Retinal pigment epithelial cell (primary cell): ENCODE measurements around the gene SRGAP3.

ENCODE experiments used
- DNase-seq: peaks from one replicate; pipeline ENCODE4 v3.0.0-alpha.2; 2010; ENCODE audit warnings: low read depth
- H3K4me3 ChIP-seq: 2 replicates; pipeline ENCODE4 v1.5.1; 2011; ENCODE audit warnings: mild to moderate bottlenecking, low read length, control low read depth, moderate library complexity
- TF ChIP-seq, protein P1 (sequence below): conservative IDR thresholded peaks from 2 replicates; pipeline ENCODE4 v1.5.1; 2011; ENCODE audit warnings: low read depth, low read length, control low read depth, inconsistent platforms

The SRGAP3 gene

DNA sequence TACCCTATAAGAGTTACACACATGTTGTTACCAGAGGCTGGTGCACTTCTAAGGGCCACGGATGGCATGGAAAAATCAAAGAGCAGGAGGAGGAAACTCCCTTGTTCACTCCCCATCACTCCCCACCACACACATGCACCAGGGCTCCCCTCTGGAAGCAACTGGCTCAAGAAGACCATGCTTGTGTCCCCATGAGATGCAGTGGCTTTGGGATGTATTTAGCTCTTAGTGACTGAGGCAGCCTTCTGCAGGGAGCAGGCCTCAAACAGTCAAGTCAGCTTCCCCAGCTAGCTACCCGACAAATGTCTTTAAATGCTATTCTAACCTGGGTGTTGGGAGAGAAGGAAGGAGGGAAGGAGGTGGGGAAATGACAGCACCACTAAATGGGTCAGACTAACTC is 253.2 kb downstream of the SRGAP3 start:
- TF ChIP-seq, protein P1, sequence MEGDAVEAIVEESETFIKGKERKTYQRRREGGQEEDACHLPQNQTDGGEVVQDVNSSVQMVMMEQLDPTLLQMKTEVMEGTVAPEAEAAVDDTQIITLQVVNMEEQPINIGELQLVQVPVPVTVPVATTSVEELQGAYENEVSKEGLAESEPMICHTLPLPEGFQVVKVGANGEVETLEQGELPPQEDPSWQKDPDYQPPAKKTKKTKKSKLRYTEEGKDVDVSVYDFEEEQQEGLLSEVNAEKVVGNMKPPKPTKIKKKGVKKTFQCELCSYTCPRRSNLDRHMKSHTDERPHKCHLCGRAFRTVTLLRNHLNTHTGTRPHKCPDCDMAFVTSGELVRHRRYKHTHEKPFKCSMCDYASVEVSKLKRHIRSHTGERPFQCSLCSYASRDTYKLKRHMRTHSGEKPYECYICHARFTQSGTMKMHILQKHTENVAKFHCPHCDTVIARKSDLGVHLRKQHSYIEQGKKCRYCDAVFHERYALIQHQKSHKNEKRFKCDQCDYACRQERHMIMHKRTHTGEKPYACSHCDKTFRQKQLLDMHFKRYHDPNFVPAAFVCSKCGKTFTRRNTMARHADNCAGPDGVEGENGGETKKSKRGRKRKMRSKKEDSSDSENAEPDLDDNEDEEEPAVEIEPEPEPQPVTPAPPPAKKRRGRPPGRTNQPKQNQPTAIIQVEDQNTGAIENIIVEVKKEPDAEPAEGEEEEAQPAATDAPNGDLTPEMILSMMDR = no peak
- no peak overlapping the region for H3K4me3 ChIP-seq
- DNase-seq = no peak

DNA sequence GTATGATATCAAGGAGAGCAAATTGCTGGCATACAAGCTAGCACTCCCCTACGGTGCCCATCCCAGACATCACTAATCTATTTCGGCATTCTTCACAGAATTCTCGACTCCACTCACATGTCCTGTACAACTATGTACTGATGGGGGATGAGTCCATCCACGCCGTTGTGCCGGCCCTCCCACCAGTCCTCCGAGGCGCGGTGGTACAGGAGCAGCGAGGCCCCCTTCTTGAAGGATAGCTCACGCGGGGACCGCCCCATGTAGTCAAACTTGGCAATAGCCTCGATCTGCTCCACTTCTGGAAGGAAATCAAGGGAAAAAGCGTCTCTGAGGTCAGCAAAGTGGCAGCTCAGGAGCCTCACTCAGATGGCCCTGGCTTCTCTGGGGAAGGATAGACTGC is 255.2 kb downstream of the SRGAP3 start:
- DNase-seq = no peak
- H3K4me3 ChIP-seq = no peak overlapping the region
- TF ChIP-seq, protein P1 = no peak

DNA sequence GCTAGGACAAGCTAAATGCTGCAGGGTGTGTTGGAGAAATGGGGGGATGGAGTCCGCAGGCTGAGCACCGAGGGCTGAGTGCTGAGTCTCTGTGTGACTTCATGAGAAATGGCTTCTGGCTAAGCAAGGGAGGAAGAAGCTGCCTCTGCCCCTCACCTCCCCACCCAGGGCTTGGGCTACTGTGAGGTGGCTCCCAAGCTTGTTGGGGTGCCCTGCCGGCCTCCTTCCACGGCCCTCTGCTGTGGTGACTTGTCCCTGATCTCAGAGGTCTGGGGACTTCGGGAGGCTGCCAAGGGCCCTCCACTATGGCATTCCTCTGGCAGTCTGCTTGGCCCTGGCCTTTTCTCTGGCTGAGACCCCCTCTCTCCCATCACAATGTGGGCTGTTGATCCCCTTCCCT is 256.1 kb downstream of the SRGAP3 start:
- TF ChIP-seq, protein P1 = no peak
- no peak overlapping the region for H3K4me3 ChIP-seq
- no peak for DNase-seq

DNA sequence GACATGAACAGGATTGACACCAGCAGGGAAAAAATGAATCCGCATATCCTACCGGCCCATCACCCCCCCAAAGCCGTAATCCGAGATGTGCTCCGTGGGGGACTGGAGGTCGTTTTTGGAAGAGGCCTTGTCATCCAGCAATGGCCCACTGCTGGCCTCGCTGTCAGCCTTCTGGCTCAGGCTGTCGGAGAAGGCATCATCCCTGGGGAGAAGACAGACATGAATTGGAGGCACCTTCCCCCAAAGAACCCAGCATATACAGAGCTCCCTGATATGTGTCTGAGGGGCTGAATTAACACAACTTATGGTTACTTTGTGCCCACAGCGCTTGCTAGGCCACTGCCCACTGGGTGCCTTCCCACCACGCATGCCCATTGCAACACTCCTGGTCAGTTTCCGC is 256.6 kb downstream of the SRGAP3 start:
- TF ChIP-seq, protein P1 = no peak
- no peak for DNase-seq
- no peak overlapping the region for H3K4me3 ChIP-seq

DNA sequence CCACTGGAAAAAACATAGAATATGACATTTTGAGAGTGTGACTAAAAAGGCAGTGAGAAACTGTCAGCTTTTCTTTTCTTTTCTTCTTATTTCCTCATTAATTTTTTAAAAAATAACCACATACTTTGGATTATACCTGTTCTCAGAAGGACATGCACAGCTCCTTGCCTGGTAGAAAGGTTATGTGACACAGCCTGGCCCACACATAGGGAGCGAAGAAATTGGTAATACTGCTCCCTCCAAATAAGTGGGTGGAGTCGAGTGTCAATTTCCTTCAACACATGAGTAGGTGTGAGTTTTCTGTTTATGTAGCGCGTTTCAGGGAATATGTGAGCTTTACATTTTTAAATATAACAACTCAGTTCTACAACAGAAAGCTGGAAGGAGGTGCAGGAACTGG is 257.2 kb downstream of the SRGAP3 start:
- TF ChIP-seq, protein P1 = no peak
- DNase-seq = no peak
- no peak overlapping the region for H3K4me3 ChIP-seq

DNA sequence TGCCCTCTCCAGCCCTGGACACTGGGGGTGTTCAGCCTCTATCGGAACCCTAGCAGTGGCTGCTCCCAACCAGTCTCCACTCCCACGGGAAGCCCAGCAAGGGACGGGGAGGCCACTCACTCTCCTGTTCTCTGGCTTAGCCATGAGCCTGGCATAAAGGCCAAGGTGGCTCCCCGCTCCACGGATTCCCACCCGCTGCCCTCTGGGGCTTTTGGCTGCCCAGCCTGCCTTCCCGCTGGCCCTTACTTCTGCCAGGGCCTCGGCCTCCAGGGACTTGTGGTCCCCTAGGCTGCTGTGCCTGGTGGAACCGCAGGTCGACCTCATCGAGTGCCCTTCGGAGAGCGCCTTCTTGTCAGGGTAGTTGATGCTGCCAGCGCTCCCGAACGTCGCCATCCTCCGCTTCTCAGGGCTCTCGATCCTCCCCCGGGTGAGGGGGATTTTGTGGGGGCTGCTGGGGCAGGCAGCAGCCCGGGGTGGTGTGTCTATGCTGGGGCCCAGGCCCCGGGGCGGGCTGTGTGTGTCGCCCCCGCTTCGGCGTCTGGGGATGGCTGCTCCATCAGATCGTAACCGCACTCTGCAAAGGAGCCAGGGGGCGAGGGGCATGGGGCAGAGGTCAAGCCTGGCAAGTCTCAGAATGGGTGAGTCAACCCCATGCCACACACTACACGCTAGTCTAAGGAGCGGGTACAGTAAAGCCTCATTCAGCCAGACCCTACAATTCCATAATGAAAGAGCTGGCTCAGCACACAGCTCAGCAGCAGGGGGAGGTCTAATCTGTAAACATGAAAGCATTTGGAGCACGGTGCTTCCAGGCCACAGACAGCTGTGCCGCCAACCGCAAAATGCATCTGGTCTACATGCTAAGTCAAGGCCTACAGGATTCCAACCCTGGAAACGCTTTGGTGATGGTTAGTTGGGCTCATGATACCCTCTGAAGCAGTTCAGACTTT is 258.9 kb downstream of the SRGAP3 start:
- H3K4me3 ChIP-seq = no peak overlapping the region
- no peak for DNase-seq
- TF ChIP-seq, protein P1 = no peak
